Stimulated activated CD8-positive, alpha-beta memory T cell treated with anti-CD3 and anti-CD28 coated beads, Interleukin-4, amount 100 ng/mL, for 24 hours (primary cell): ENCODE results near the gene KISS1.

ENCODE experiments used
- DNase-seq: peaks from one replicate; pipeline ENCODE4 v3.0.0-alpha.2; 2020; ENCODE audit warnings: low read depth

KISS1 gene

DNA sequence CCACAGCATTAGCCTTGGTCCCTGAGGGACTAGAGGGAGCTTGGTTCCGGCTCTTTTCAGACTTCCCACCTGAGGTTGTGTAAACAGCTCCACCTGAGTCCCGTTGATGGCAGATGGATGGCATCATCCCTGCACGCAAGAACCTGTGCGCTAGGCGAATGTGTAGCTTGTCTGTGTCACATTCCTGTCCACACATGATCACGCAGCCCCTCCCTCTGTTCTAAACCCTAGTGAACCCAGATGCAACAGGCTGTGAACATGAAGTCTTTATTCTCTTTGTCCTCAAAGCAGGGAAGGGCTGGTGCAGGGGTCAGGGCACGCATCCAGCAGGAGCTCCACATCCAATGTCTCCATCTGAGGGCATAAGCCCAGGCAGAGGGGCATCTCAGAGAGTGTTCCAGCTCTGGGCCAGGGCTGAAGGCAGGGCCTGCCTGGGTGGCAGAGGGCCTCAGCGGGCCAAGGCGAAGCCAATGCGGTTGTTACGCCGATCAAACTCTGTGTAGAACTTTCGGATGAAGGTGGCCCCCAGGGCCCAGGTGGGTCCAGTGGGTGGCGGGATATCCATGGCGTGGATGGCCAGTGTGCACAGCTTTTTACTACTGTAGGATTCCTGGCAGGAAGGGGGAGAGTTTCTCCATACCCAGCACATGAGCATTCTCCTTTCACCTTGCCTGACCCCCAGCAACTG lies 41.6 kb downstream of the KISS1 start:
- no peak for DNase-seq

DNA sequence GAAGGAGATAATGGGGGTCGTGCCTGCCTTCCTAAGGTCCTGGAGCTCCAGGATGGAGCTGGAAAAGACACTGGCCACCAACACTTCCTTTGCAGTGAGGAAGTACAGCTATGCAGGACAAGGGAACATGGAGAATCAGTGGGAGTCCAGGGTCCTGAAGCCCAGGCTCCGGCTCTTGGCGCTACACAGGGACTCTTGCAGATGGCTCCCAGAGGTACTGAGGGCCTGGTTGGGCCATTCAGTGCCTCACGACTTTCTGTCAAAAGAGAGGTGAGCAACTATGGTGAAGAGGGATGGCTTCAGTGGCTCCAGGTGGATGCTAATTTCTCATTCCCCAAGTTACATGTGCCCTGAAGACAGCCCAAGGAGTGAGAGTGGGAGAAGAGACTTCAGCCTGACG lies 42.6 kb downstream of the KISS1 start:
- no peak for DNase-seq

DNA sequence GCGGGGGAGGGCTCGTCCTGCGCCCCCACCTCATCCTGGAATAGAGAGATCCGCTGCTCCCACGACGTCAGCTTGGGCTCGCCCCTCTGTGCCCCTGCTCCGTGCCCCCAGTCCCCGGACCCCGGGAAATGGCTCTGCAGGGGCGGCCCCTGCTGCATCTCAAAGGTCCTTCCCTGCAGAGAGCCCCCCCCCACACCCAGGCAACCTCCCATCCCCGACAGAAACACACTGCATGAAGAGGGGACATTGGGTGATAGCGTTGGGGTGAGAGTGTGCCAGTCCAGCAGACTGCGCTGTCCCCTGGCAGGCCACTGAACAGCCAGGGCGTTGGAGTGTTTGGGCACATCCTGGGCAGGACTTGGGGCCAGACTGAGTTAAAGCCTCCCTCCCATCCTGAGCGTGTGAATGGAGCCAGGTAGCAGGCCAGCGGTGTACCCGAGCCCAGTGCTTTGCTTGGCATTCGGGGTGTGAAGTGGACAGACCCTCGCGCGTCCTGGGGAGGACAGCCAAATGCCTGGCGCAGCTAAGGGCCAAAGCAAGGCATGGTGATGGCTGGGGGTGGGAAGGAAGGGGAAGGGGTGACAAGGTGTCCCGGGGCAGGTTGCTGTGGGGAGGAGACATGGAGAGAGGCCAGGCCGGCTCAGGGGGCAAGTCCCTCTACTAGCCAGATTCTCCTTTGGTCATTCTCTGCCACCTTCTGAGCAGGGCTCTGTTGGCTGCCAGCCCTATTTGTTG lies 43.8 kb downstream of the KISS1 start:
- no peak for DNase-seq

DNA sequence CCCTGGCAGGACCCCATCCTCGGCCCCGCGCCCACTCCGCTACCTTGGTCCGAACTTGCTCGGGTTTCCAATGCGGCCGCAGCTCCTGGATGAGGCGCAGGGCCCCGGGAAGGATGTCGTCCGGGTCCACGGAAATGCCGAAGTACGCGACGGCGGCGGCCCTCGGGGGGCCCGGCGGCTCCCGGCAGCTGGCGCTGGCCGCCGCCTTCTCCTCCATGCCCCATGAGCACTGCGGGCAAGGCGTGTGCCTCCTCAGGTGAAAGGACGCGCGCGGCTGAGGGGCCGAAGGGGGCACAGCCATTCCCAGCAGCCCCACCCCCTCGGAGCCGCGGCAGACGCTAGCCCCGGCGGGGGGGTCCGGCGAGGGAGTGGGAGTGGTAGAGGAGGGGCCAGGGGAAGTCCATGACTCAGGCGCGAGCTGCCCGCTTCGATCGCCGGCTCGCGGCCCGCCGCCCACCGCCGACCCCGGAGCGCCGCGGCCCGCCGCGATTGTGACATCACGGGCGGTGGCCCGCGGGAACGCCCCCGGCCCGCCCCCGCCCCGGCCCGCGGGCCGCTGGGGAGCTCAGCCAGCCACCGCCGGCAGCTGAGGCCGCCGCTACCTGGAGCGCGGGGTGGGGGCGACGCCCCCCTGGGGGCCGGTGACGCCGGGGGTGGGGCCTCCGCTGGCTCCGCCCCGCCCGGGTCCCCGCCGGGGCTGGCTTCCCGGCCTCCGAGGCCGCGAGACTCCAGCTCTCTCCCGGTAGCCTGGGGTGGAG lies 44.6 kb downstream of the KISS1 start, which contains the start of gene ETNK2:
TSS of gene ETNK2 (minus strand) at position 493 of the 758 bp plus-strand sequence. CDS start at position 301, 192 bp downstream.
- peak; percentile 27 for DNase-seq

DNA sequence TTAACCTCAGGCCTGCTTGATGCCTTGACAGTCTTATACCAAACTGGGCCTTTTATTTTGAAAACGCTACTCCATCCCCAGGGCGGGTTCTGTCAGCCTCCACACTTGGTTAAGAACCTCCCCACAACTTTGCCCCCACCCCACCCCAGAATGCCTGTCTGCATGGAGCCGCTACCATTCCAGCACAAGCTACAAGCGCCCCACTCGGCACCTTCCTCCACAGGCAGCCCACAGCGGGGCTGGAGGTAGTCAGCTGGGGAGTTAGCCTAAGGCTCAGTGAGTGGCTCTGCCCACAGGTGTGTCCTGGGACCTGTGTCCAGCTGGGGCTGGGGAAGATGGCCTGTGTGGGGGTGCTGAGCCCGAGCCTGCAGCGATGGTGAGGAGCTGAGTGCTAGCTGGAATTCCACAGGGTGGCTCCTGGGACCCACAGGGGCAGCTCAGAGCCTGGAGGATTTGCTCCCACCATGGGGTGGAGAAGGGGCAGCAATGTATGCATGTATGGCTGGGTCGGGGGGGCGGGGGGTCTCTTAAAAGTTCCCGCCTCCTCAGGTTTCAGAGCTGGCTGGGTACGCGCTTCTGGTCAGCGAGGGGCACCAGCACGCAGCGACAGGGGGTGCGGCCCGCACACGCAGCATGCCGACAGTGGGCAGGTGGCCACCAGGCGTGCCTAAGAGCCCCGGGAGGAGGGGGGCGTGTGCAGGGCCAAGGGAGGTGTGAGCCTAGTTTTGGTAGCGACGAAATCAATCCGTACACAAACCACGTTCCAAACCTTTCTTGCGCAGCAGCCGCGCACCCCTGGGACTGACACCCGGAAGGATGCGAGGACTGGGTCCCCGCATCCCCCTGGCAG lies 45.4 kb downstream of the KISS1 start:
- DNase-seq: no peak

DNA sequence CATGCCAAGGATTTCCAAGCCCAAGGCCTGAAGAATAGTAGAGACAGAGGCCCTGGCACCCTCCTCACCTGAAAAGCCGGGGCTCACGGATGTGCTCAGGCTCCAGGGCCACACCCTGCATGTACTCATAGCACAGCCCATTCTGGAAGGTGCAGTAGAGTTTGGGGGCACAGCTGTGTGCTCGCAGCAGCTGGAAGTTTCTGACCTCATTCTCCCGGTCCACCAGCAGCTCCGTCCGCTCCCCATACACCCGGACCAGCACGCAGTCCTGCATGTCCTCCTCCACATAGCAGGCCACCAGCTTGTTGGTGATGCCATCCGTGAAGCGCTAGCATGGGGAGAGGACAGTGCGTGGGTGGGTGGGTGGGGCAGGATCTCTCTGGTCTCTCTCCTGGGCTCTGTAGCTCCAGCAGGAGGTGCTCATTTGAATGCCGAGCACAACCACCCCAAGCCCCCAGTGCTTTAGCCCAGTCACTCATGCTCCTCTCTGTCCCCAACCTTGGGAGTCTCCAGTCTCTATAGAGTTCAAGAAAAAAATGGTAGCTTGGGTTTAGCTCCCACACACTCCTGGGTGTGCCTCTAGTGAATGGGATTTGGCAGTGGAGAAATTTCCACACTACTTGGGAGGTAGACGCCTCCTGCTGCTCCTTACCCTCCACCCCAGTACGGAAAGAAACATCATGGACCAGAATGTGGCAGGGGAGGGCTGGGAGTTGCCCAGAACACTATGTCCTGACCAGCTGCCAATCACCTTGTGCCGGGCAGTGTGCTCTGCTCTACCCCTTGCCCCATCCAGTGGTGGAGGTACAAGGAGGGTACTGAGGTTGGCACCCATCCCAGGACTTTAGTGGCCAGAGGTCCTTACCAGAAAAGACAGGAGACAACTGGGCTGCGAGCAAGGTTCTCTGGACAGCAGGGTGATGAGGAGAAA lies 46.4 kb downstream of the KISS1 start:
- no peak for DNase-seq

DNA sequence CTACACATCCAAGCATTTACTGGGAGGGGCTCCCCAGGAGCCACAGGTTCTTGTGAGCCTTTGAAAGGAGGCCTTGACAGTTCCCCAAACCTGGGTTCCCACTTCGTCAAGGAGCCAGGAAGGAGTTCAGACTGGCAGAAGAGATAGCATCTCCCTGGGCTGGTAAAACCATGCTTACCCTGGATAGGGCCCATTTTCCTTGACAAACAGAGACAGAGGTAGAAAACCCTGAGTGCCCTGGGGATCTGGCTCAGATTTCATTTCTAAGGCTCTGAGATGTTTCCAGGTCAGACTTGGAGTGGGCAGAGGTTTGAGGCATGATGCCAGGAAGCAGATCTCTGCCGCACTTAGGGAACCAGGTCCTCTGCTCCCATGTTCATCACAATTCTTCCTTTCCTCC lies 47.2 kb downstream of the KISS1 start:
- no peak for DNase-seq

DNA sequence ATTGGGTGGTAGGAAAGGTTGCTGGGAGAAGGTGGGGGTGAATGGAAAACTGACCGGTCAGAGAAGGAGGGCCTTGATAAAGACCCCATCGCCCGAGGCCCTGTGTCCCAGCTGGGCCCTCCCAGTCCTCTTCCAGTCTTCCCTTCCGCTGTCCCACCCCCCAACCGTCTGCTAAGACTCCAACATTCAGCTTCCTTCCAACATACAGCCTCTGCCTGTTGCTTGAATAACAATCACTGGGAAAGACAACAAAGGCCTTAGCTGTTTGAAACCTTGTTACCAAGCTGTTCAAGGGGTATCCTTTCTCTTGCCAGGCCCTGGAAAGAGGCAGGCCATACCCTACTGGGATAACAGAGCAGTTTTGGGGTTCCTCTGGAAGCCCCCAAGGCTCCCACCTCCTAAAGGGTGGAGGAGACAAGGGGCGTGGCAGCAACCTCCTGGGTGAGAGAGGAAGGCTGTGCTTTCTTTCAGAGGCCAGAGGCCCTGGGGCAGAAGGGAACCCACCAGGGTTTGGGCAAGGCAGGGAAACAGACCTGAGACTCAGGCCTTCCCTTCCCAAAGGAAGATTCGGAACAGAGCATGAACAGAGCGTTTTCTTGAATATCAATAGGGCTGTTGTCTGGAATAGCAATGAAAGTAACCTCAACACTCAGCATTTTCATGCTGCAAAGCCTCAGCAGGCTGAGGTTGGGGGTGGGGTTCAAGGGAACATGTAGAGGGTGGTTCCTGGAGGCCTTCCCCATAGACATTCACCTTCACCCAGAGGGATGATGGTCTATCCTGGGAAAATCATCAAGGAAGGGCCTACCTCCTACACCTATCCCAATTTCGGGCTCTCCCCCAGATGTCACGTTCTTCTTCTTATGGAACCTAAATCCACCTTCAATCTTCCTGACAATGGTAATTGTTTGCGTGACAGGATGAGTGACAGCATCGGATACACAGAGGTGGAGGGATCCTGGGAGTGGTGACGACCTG lies 48.6 kb downstream of the KISS1 start:
- DNase-seq: no peak

DNA sequence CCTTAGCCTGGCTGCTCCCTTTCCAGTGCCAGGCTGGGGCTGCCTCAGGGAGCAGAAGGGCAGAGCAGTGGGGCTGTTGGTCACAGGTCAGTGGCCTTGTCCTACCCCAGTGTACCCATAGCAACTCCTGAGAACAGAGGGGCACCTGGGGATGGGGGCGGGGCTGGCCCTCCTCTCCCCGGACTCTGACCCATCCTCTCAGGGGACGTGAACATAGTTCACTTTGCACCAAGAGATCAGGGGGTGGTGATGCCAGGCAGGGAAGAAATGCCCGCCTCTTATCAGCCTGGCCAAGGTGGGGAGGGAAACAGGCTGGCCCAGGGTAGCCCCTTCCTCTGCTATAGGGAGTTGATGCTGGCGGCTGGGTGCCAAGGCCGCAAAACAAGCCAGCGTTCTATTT lies 49.3 kb downstream of the KISS1 start:
- DNase-seq: no peak

DNA sequence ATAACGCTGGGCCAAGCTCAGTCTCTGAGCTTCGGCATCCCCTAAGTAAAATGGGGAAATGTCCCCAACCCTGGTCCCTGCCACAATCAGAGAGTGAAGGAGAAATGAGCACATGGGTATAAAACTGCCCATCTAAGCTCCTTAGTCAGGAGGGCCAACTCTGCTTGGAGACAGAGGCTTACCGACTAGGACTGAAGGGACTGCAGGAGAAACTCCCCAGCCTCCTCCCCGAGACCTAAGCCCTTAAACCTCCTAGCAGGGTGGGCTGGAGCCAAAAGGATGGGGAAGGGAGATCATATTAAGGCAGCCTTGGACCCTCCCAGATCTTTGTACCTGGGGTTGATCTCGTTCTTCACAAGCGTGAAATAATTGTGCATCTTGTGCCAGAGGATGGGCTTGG lies 50.0 kb downstream of the KISS1 start:
- no peak for DNase-seq

DNA sequence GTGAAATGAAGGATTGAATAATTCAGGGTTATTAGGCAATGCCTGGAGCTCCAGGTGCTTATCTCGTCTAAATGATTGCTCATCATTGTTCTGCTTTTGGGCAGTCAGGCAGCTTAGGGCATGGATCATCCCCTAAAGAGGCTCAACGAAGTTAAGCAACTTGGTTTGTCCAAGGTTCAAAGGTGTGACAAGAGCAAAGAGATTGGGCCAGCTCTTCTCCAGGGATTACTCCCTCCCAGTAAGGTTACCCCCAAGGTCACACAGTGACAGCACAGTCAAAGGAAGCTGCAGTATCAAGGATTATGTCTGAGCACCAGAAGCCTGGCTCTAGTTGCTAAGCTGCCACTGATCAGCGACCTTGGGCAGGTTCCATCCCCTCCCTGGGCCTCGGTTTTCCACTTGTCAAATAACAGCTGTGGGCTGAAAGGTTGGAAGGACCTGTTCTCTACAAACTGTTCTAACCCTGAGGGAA lies 51.2 kb downstream of the KISS1 start:
- no peak for DNase-seq

DNA sequence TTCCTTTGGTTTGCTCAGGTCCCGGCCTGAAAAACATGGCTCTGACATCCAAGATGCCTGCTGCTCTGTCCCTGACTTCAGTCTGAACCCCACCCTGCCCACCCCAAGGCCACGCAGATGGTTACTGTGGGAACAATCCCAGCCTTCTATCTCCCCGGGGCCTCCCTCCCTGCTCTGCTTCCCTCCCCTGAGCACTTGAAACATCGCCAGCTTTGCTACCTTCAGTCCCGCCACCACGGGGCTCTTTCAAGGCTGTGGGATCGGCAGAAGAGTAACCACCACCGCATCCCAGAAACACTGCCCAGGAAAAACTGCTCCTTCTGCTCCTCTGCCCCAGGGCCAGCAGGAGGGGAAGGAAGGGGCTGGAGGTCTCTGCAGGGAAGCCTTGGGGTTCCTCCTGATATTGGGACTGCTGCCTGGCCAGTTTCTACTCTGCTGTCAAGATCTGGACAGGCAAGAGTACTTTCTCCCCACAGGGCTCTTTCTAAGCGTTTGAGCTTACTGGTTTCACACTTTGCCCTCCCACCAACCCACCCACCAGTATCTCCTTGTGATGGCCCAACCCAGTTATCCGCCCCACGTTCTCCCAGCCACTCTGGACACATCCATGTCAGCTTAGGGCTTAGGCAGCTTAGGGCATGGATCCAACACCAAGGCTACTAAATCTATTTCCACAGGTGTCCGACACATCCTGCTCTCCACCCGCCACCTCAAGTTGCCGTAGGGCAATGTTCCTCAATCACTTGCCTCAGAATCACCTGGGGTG lies 52.8 kb downstream of the KISS1 start:
- DNase-seq: no peak

DNA sequence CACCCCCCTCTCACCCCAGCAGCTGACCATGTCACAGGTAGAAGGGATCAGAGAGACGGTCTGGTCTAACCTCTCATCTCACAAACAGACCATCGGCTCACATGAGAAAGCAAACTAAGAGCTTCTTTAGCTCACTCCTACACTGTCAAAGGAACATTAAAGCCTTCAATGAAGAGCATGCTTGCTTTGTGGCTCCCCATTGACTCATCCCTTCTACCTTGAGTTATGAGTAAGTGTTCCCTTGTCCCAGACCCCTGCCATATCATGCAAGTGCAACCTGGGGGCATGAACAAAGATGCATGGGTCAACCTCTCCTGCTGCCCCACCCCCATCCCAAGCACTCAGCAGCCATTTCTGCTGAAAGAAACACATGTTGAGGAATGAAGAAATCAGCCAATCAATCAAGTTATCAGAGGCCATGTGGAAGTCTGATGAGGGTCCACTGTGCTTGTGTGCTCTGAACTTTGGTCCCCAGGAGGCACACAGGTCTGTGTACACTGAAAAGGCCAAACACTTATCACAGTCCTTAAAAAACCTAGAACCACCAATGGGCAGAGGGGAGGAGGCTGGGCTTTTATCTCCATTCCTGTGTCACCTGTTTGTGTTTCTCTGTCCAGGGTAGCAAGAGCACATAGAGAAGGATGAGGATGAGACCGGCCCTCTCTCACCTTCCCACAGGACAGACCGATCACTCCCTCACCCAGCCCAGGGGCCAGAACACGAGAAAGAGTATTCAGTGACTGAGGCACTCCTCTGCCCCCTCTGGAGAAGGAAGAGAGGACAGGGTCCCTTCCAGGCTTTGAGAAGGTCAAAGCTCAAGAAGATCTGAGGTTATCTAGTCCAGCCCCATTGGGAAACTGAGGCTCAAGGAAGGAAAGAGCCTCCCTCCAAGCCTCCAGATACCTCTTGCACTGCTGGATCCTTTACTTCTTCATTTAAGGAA lies 54.0 kb downstream of the KISS1 start:
- no peak for DNase-seq

DNA sequence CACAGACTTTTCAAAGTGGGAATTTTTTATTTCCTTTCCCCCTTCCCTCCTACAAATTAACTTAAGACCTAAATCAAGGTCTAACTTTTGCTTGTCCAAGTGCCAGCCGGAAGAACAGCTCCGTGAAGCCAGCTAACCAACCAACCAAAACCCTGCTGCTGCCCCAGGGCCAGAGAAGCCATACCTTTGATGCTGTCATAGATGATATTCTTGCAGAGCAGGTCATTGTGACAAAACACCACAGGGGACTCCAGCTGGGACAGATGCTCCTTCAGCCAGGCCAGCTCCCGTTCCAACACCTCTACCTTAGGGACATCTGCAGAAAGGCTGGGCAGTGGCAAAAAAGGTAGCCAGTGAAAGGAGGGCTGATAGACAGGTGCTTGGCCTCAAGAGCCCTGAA lies 55.2 kb downstream of the KISS1 start:
- no peak for DNase-seq
